GM19035 (cell line): ENCODE data around the gene GTF2F2.

Source experiments
- ATAC-seq: cut with Tn5 transposase; IDR thresholded peaks from one replicate; pipeline ENCODE4 v1.9.1; 2021; ENCODE audit not compliant: unreplicated experiment

GTF2F2 gene

GRCh38 chr13:45119991-45120864, at the start of gene GTF2F2:
Gene GTF2F2 (plus strand): TSS chr13:45120510. CDS start chr13:45120656, 146 bp downstream.
- ATAC-seq = peak; percentile 83

GRCh38 chr13:45073809-45074208, 46.5 kb upstream of the GTF2F2 start:
- no peak for ATAC-seq

- ATAC-seq = no peak
These were observed 45.6 kb upstream of the GTF2F2 start for GRCh38 chr13:45074721-45075120.

DNA sequence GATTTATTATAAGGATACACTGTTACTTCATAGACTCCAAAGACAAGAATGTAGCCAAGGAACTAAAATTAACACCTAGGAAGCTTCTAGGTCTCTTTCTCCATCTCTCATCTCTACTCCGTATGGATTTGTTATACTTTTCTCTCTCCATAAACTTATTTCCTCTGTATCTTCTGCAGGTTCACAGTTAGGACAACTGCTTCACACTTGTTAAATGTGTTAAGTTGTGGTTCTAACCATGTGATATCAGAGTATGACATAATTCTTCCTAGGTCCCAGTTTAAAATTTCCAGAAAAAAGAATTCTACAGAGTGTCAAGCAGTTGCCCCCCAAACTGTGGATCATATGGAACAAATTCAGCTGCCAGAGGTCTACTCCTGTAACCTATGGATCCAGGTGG, 42.3 kb upstream of the GTF2F2 start:
- no peak for ATAC-seq

GRCh38 chr13:45082964-45083363, 37.3 kb upstream of the GTF2F2 start:
- ATAC-seq = no peak

DNA sequence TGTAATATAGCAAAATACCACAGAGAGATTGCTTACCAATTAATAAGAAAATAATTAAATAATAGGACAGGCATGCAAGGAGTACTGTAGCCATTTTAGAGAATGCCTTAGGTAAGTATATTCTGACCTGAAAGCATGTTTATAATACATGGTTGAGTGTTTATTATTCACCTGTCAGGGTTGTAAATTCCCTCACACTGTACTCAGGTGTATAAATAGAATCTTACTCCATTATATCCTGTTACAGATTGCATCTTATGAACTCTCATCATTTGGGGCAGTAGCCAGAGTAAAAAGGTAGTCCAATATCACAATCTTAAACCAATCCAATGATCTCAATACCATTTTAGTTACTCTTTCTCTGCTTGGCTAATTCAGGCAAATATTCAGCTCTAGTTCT, 35.8 kb upstream of the GTF2F2 start:
- no peak for ATAC-seq

DNA sequence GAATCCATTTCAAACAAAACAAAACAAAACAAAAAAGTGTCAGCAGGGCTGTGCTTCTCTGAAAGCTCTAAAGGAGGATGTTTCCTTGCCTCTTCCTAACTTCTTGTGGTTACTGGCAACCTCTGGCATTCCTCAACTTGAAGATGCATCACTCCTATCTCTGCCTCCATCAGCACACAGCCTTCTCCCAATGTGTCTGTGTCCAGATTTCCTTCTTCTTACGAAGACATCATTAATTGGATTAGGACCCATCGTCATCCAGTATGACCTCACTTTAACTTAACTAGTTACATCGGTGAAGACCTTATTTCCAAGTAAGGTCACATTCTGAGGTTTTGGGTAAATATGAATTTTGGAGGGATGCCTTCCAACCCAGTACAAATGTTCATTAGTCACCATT, 33.8 kb upstream of the GTF2F2 start:
- no peak for ATAC-seq

GRCh38 chr13:45092663-45093062, 27.6 kb upstream of the GTF2F2 start:
- ATAC-seq = no peak

DNA sequence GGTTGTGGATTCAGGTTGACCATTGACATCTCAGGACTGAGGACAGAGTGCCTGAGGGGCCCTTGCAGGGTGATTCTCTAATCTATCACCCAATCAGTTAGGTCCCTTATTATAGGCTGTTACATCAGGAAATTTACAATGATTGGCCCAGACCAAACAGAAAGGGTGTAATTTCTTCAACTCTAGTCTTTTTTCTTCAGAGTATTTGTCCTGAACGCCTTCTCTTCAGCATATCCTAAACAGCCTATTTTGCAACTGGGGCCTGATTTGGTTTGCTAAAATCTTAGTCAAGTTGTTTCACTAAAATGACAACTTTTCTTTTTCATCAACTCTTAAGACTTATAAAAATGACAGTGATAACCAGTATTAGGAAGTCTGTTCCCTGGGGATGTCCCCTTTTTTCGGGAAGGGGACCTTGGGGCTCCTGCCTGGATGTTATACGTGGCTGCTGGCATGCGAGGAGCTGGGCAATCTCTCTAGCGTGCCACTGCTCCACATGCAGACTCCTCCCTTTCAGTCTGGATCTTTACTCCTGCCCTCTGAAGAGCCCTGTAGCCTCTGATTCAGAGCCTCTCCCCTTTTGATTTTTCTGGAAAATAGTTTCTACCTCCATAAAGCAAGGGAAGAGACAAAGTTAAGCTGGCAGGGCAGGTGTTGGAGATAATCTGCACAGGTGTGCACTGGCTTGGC, 19.6 kb upstream of the GTF2F2 start:
- ATAC-seq = no peak

DNA sequence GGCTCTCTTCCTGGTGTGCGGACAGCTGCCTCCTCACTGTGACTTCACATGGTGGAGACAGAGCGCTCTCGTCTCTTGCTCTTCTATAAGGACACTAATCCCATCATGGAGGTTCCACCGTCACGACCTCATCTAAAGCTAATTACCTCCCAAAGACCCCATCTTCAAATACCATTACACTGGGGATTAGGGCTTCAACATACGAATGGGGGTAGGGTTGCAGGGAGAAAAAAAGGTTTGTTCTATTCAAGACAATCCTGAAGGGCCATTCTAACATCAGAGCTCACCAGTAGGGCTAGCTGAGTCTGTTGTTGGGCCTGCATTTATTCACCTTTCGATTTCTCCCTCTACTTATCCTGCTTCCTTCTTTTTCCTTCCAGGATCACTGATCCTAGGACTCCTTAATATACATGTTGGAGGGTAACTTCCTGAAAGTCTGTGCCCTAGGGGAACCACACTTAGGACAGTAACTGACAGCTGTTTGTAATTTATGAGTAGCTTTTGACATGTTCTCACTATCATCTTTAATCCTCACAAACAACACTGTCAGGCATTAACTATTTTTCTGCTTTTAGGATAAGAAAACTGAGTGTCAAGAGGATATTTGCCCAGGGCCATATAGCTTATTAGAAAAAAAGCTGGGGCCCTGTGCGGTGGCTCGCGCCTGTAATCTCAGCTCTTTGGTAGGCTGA, 18.8 kb upstream of the GTF2F2 start:
- no peak for ATAC-seq

GRCh38 chr13:45102136-45102507, 18.2 kb upstream of the GTF2F2 start:
- ATAC-seq = no peak

DNA sequence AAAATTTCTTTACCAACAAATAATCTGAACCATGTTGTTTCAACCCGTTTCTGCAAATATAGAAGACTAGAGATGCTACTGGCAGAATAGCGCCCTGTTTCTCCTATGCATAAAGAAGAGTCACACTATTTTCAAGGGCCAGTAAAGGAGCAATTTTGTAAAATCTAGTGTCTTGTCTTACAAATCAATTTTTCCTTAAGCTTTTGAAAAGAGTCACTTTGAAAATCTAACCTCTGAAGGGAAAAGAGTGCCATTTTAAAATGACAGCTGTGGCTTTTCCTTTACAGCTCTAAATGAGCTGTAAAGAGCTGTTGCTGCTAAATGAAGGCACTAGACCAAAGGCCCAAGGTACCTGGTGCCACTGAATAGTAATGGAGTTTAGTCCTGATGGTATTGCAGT, 16.9 kb upstream of the GTF2F2 start:
- no peak for ATAC-seq

DNA sequence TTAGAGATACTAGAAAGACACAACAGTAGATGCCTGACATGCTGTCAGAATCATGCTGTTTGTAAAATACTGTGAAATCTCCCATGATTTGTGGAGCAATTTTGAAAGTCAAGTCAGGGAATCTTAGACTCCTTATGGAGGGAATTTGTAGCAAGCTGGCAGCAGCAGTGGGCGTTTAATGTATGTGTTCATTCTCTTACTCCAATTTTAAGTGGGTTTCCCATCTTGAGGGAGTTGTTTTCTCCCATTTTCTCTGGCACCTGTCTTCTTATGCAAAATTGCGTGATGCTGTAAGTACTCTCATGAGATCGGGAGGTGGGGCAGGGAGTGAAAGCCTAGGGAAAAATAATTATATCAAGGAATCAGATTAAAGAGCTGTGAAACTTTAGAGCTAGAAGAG, 16.0 kb upstream of the GTF2F2 start:
- ATAC-seq = no peak

DNA sequence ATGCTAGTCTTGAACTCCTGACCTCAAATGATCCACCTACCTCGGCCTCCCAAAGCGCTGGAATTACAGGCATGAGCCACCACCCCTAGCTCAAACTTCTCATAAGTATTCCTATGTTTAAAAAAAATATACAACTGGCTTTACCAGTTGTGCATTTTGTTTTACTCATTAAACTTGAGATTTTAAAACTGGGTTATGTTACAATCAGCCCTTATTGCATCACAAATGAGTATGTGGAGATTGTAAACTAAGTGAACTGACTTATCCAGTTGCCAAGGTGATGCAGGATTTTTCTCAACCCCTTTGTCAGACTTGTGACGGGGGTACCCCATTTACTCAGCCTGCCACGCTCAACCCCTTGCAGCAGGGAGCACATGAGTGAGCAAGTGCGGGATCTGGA, 14.4 kb upstream of the GTF2F2 start:
- ATAC-seq = no peak

DNA sequence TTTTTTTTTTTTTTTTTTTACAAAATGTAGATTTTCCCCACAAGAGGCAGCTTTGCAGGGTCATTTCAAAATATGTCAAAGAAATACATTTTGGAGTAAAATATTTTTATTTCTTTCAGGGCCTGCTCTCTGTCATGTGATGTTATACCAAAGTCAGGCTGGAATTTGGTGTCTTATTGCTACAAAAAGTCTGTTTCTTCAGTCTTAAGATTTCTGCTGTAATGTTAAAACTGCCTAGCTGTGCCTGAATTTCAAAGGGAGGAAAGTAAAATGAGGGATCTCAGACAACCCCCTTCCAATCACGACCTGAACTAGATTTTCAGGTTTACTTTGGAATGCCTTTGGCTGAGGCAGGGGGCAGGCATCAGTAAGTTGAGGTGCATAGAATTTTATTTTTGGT, 12.8 kb upstream of the GTF2F2 start:
- no peak for ATAC-seq

GRCh38 chr13:45108716-45109101, 11.6 kb upstream of the GTF2F2 start:
- ATAC-seq = peak; percentile 64

DNA sequence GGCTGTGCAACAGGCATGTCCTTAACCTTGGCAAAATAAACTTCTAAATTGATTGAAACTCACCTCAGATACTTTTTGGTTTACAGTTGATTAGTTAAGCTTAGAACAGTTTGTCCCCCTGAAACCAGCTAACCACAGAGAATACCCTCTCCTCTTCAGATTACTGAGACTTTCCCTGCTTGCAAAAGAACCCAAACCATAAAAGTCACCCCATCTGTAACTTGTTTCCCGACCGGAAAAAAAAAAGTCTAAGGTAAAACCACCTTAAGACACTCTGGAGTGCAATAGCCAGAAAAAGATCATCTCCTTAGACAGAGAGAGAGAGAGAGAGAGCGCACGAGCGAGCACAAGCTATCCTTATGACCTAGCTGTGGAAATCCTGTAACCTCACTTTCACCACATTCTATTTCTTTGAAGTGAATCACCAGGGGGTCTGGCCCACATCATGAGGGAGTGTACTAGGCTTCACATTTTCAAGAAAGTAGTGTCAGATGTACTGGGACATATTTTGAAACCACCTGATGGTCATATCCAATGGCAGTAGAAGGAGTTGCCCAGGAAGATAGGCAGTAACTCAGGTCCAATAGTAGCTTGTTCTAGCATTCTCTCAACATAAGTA, 11.1 kb upstream of the GTF2F2 start:
- peak; percentile 77 for ATAC-seq

GRCh38 chr13:45113233-45114224, 6.8 kb upstream of the GTF2F2 start:
- no peak for ATAC-seq

DNA sequence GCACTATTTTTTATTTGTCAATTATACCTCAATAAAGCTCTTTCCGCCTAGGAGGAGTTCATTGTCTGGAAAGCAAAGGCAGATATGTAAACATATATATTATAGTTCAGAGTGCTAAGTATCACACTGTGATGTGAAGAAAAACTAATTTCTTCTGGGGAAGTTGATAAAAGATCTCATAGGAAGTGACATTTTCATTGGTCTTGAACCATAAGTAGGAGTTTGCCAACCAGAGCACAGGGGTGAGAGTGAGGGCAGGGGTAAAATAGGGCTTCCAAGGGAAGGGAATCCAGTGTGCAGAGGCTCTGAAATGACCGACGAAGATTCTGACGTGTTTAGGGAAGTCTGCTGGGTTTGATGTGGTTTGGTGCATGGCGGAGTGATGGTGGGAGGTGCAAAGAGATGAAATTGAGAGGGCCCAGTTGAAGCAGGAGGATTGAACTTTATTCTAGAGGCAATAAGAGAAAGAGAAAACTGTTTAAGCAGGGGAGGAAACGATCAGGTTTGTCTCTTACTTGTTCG, 780 bp upstream of the GTF2F2 start:
- ATAC-seq = peak; percentile 27
